HG03097 (cell line): ENCODE measurements around the gene CMC2.

Experiments
- ATAC-seq: cut with Tn5 transposase; IDR thresholded peaks from one replicate; pipeline ENCODE4 v1.9.1; 2021; ENCODE audit not compliant: unreplicated experiment, low FRiP score

CMC2 gene

DNA sequence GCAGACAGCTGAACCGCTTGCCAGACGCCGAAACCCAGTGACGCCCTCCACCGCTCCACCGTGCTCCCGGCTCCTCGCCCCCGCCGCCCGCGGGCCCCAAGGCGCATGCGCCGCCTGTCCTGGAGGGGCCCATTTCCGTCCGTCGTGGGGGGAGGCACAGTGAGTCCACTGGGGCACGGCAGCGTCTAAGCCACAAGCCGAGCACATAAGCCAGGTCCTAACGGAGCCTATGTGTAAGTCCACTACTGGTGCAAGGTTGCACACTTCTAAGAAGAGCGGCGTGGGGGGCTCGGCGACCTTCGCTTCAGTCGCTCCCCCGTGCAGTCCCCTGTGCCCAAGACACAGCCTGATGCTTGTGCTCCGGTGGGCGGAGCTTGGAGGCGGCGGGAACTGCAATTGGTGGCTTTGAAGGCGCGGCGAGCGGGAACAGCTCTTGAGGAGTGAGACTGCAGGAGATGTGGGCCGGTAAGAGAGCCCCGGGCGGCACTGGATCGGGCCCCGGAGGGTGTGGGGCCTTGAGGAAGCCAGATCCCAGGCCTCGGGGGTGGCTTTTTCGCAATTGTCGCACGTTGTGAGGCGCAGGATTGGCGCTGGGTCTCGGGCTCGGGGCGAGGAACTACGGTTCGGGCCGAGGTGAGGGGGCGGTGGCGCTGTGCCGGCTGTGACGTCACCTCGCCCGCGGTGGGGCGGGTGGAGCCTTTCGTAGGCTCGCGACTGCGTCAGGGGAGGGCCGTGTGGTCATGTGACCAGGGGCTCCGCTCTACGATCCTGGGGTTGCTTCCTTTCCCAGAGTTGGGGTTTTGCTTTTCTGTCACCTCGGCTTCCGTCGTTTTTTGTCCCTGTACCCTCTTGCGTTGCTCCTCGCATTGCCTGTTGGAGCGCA is at the start of gene CMC2, which contains the start of gene CENPN:
Gene CMC2 (minus strand): TSS at position 73 of the 883 bp plus-strand sequence. CDS start 9,491 bp downstream, outside the sequence.
Gene CENPN (plus strand): TSS at position 402 of the 883 bp plus-strand sequence. CDS start 4,726 bp downstream, outside the sequence.
- ATAC-seq, result peak; percentile 84

DNA sequence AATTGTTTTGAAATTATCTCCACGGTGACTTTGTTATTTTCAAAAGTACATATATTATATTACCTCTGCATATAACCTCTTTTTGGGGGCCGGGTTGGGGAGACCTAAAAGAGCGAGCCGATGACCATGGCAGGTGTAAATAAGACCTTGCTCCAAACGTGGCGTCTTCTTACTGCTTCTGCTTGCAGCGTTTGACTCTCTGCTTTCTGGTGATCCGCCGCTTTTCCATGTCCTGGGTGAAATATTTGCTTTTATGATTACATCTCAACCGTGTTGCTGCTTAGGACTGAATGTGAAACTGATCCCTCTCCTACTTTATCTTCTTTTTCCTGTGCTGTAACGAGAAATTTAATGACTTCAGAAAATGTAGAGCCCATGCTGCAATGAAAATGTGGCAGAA is 47.1 kb upstream of the CMC2 start:
- no peak for ATAC-seq

DNA sequence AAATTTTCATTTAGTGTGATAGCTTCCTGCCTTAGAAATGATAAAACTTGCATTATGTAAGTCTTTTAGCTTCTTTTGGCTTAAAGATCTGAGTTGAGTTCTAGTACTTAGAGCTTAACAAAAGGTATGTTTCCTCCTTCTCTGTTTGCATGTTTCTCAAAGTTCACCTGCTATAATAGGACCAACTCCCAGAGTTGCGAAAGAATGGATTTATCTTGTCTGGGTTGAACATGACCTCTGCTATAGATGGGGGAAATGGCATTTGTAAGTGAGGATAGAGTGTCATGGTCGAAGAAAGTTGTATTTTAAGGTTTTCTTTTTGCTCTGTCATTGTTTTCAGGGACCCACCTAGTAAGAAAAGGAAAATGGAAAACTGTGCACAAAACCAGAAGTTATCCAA is 36.1 kb upstream of the CMC2 start:
- no peak for ATAC-seq

DNA sequence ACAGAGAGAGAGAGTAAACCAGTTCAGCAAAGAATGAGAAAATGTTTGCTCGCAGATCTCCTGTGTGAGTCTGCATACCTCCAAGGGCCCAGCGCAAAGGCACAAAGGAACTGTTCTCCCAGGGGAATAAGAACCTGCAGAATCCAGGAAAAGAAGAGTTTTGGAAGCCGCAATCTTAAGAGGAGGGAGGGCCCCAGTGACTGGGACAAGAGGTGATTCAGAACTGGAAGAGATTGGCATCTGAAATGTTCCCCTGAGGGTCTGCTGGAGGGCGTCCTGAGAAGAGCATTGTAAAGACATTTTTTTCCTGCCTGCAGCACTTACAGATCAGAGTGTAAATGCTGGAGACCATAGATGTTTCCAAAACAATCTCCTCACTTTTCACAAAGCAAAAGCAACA is 35.0 kb upstream of the CMC2 start:
- no peak for ATAC-seq

DNA sequence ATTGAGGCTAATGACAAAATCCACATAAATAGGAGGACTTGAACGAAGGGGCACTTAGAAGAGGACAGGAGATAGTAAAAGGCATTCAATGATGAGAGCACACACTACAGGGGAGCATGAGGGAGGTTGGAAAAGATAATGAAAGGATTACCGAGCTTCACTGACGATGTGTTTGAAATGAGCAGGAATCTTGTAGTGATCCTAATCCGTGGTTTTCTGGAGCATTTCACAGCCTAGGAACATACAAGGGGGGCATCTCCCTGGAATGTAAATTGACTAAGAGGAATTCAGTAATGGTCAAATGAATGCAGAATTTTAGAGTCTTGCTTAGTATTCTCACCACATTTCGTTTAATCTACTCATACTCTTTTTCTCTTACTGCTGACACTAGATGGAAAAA is 34.2 kb upstream of the CMC2 start:
- no peak for ATAC-seq

DNA sequence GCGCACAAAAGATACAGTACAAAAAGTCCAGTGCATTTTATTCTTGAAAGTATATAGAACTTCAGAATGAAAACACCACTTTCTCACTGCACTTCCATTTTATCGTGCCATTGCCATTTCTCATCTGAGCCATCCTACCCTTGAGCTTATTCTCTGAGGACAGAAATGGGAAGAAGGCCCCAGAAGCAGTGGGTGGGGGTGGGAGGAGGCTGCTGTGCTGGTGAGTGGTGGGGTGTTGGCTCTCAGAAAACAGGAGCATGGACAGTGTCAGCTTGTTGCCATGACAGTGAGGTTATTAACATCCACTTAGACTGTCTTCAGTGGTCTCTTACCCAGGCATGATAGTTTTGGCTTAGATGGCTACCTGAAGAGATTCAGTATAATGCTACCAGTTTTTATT is 33.4 kb upstream of the CMC2 start:
- no peak for ATAC-seq

DNA sequence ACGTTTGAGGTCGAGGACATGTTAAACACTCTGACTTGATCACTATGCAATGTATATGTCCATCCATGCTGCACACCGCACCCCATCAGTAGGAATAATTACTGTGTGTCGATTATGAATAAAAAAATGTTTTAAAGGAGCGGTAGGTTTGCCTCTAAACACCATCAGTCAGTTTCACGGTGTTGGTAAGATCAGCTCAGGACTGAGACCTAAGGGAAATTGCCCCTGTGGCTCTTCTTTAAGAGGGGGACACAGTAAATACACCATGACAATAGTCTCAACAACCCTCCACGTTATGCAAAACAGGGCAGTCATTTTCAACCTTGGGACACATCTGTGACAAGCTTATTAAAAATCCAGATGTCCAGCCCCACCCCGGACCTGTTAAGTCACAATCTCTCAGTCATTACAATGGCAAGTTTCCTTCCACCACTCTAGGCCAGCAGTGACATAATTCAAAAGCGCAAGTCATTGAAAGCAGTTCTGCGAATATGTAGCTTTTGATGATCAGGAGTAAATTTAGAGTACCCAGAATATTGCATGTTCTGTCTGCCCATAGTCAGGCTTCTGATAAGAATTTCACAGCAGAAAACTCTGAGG is 30.2 kb upstream of the CMC2 start:
- ATAC-seq, result no peak

DNA sequence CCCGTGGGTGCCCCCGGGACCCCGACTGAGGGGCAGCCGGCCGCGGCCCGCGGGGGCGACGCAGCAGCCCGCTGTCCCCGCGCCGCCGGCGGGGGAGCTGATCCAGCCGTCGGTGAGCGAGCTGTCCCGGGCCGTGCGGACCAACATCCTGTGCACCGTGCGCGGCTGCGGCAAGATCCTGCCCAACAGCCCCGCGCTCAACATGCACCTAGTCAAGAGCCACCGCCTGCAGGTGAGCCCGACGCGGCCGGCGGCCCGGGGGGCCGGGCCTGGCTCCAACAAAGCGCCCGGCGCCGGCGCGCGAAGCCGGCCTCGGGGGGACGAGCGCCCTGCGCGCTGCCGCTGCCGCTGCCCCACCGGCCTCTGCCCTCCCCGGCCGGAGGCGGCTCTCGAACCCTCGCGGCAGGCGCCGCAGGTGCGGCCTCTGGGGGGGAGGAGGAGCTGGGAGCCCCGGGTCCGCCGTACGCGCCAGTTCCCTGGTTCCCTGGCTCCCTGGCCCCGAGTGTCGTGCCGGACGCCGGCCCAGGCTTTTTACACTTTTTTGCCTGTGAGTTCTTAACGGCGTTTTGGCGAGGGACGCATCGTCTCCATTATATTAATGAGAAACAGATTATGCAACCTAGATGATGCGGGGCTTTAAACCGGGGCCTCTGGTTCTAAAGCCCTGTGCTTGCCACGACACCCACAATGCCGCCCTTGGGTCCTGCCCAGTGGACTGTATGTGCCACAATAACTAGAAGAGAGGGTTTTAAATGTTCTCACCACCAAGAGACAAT is 29.5 kb upstream of the CMC2 start:
- peak; percentile 48 for ATAC-seq

DNA sequence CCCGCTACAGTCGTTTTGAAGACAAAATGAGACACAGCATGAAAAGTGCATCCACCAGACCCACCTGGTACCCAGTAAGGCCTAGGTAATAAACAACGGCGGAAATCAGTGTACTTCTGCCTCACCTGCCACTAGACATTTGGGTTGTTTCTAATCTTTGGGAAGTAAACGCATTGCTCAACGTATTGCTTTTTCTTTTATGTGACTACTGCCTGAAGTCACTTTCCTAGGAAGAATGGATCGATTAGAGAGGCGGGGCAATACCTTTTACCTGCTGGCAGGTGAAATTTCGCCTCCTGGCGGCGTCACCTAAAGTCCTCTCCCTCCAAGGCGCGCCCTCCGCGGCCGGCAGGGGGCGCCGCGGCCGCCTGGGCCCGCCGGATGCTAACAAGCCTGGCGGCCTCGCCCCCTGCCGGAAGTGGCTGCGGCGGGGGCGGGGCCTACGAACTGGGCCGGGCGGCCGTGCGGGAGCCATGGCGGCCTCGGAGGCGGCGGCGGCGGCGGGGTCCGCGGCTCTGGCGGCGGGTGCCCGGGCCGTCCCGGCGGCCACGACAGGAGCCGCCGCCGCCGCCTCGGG is 28.8 kb upstream of the CMC2 start, which contains the start of gene ATMIN:
Gene ATMIN (plus strand): TSS at position 445 of the 577 bp plus-strand sequence. CDS start 29 bp downstream, at position 474.
- ATAC-seq, result peak; percentile 82

DNA sequence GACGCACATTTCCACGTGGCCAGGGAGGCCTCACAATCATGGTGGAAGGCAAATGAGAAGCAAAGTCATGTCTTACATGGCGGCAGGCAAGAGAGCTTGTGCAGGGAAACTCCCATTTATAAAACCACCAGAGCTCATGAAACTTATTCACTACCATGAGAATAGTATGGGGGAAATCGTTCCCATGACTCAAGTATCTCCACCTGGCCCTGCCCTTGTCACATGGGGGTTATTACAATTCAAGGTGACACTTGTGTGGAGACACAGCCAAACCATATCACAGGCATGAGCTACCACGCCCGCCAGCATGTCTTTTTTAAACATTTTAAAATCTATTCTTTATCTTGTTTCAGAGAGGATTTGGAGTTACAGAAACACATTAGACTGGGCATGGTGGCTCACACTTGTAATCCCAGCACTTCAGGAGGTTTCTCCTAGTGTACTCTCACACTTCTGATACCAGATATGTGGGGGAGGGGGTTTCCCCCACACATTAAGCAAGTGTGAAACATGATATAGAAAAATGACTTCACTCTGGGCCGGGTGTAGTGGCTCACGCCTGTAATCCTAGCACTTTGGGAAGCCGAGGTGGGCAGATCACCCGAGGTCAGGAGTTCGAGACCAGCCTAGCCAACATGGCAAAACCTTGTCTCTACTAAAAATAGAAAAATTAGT is 23.4 kb upstream of the CMC2 start:
- ATAC-seq, result no peak

DNA sequence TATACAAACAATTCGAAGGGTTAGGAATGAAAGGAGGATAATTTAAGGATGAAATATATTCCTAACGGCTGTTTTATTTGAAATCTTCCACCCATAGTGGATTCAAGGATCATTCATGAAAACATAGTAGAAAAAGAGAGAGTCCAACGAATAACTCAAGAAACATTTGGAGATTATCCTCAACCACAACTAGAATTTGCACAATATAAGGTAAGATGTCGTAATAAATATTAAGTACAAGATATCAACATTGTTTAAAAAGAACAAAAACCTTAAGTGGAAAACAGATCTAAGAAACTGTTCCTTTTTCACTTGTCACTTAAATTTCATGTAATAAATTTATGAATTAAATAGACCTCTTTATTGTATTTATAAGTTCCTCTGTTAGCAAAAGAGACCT is 19.7 kb upstream of the CMC2 start:
- no peak for ATAC-seq

DNA sequence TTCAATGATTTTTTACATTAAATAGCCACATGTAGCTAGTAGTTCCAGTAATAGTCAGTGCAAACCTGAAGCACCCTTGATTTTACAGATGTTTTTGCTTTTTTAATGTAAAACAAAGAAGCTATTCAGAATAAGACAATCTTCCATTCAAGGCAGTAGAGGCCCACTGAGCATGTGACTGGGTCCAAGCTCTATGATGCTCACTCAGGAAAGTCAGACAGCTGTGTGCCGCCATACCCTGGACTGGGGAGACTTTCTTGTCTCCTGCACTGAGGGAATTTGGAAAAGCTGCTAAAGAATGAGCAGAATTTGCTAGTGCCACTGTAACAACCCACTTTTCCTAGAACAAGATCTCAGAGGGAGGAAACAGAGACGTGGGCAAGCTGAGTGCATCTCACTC is 11.8 kb upstream of the CMC2 start:
- no peak for ATAC-seq

DNA sequence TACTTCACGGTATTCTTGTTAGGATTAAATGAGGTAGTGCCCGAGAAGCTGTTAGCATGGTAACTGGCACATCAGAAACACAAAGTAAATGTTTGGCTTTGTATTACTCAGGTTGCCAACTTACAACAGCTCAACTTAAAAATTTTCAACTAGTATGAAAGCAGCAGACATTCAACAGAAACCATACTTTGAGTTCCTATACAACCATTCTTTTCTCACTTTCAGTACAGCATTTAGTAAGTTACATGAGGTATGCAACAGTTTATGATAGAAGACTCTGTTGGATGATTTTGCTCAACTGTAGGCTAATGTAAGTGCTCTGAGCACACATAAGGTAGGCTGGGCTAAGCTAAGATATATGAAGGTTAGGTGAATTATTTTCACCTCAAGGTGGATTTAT is 8.0 kb upstream of the CMC2 start:
- ATAC-seq, result no peak

DNA sequence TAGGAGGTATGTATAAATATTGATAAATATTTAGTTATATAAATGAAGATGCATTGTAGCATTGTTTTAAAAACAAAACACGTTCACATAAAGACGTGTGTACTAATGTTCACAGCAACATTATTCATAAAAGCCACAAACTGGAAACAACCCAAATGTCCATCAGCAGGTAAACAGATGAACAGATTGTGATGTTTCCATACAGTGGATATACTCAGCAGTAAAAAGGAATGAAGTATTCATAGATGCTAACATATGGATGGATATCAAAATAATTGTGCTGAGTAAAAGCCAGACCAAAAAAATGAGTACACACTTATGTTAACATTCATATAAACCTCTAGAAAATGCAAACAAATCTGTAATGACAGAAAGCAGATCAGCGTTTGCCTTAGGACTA is 6.3 kb upstream of the CMC2 start:
- ATAC-seq, result no peak

DNA sequence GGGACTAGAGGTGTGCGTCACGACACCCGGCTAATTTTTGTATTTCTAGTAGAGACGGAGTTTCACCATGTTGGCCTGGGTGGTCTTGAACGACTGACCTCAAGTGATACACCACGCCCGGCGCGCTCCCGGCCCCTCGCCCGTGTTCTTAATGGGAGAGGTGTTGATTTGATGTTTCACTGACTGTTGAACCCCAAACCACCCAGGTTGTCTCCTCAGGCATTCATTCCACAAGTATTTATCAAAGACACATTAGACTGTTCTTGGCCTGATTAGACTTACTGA is 1.8 kb upstream of the CMC2 start:
- no peak for ATAC-seq

DNA sequence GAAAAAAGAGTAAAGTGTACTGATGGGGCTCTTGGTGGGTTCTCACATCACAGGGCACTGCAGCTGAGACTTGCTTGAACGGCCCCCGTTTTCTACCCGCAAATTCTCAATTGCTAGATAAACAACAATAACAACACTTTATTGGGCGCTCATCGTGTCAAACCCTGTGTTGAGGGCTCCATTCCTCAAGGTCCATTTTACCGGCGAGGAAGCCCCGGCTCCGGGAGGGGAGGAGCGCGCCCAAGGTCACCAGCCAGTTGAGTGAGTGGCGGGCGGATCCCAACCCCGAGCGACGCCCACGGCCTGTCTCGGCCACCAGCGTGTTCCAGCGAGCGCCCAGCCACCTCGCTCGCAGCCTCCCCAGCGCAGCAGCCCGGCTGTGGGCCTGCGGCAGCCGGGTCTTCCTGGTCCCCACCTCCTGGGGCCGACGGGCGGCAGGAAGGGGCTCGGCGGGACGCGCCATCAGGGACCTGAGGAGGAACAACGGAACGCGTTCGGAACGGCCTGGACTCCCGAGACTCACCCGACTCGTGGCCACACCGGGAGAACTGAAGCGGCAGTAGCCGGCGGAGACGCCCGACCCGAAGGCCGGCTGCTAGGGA is 373 bp downstream of the CMC2 start:
- peak; percentile 32 for ATAC-seq

DNA sequence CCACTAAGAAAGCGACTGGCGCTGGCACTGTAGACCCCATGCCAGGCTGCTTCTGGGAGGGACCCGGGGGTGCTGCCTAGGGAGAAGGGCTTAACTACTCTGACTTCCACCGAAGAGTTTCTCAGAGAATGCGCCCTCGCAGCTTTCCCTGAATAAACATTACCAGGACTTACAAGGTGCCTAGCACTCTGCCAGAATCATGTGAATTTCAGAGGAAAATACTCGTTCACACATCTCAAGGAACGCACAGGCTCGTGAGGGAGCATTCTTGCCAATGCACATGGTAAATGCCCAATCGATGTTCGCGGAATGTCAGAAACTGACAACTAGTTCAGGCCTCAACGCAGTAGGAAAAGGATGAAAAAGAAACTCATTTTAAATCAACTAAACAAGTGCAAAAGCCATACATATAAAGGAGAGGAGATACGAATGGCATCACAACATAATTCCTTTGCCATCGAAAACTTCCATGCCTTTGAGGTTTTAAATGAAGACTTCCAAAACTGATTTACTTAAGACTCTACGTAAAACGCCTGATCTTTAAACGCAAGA is 999 bp downstream of the CMC2 start:
- ATAC-seq, result no peak

DNA sequence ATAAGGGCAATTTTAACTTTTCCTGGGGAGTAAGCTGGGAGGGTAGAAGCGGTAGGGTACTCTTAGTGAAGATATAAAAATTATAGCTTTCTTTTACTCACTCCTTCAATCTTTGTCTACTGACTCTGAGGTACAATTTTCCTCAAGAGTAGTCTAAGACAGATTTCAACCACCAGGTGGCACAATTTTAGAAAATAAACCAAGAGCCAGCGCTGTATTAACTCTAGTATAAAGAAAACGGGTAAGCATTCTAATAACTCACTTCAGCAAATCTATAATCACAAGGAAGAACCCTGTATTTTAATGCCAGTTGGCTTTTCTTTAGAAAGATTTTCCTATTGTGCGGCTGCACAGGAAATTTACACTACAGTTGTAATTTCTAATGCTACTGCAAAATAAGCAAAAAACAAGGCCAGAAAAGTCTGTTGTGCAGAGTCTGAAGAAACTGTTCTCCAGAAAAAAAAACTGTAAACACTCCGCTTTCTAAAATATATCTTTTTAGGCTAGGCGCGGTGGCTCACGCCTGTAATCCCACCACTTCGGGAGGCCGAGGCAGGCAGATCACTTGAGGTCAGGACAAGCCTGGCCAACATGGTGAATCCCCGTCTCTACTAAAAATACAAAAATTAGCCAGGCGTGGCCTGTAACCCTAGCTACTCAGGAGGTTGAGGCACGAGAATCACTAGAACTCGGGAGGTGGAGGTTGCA is 1.9 kb downstream of the CMC2 start:
- no peak for ATAC-seq
